A549 (cell line): ENCODE data around the gene SLC17A7. TPM values are rescaled to one million over a fixed set of nuclear protein-coding genes. Genes with fewer than 3 reads are reported as not detected.

Experiments used
- ATAC-seq, 2 experiments: fragments of 200-7000 bp in 1 of 2; fragments of >200 bp in 1 of 2; cut with Nextera tagmentation in 1 of 2; cut with Tn5 transposase in 1 of 2; 3 replicates each; pipeline versions ENCODE4 v1.8.0 to v1.9.1; 2018 to 2020; ENCODE audit warnings: mild to moderate bottlenecking in 1 of 2, moderate library complexity in 1 of 2
- CTCF ChIA-PET: fragments of 300-600 bp; sonication (Branson Sonifier 250); formaldehyde crosslinking; extraction: SDS; loops from one replicate; lab custom pipeline; 2021; ENCODE audit warnings: antibody characterized with exemption, inconsistent platforms; lab: Yijun Ruan, JAX
- POLR2A ChIA-PET: fragments of 350-600 bp; formaldehyde crosslinking; extraction: SDS; loops from one replicate; lab custom pipeline; 2021; ENCODE audit warnings: antibody characterized with exemption, inconsistent platforms; lab: Yijun Ruan, JAX
- DNase-seq, 2 experiments: peaks; one replicate each; pipeline versions ENCODE4 v3.0.0 to v3.0.0-alpha.2; 2011 to 2016; ENCODE audit warnings: low read depth in 1 of 2, low spot score in 1 of 2
- FAIRE-seq: peaks from 2 replicates; lab custom pipeline; 2011; peaks lifted over from hg19 to GRCh38; lab: Jason Lieb, UNC
- H3K27ac ChIP-seq, 2 experiments: fragments of >200 bp; sonication (Bioruptor Twin); formaldehyde crosslinking; 3 replicates each; pipeline ENCODE4 v1.5.1; 2016 to 2017
- H3K4me1 ChIP-seq: fragments of >200 bp; sonication (Bioruptor Twin); formaldehyde crosslinking; 3 replicates; pipeline ENCODE4 v1.6.1; 2016
- H3K4me2 ChIP-seq: fragments of >200 bp; sonication (Bioruptor Twin); formaldehyde crosslinking; 3 replicates; pipeline ENCODE4 v1.6.1; 2016
- H3K4me3 ChIP-seq: fragments of >200 bp; sonication (Bioruptor Twin); formaldehyde crosslinking; 3 replicates; pipeline ENCODE4 v1.5.1; 2016
- H3K9me3 ChIP-seq: fragments of >200 bp; sonication (Bioruptor Twin); formaldehyde crosslinking; 3 replicates; pipeline ENCODE4 v1.6.1; 2016
- BCL3 ChIP-seq: fragments of >200 bp; sonication (Bioruptor Twin); formaldehyde crosslinking; IDR thresholded peaks from 3 replicates; pipeline ENCODE4 v1.6.1; 2016
- CBX2 ChIP-seq: fragments of 200-600 bp; sonication (generic); IDR thresholded peaks from 2 replicates; pipeline ENCODE4 v1.6.1; 2016; ENCODE audit warnings: low read depth, mild to moderate bottlenecking, borderline replicate concordance
- CHD2 ChIP-seq: fragments of 150-350 bp; IDR thresholded peaks from 2 replicates; pipeline ENCODE4 v1.6.1; 2014; ENCODE audit warnings: low read length; ENCODE audit not compliant: partially characterized antibody
- EHMT2 ChIP-seq: fragments of 200-600 bp; sonication (generic); IDR thresholded peaks from 2 replicates; pipeline ENCODE4 v1.6.1; 2016; ENCODE audit warnings: antibody characterized with exemption, low read depth, mild to moderate bottlenecking, moderate library complexity
- ELK1 ChIP-seq: fragments of 150-350 bp; IDR thresholded peaks from 2 replicates; pipeline ENCODE4 v1.6.1; 2014; ENCODE audit warnings: low read depth, mild to moderate bottlenecking, low read length
- EP300 ChIP-seq, 2 experiments: fragments of >200 bp; sonication (Bioruptor Twin); formaldehyde crosslinking; IDR thresholded peaks; 2 replicates in 1 of 2; 3 replicates in 1 of 2; pipeline ENCODE4 v1.6.1; 2016 to 2017
- FOSB ChIP-seq: fragments of 250-450 bp; sonication (Bioruptor Pico); IDR thresholded peaks from 2 replicates; pipeline ENCODE4 v1.5.0; 2020; ENCODE audit warnings: mild to moderate bottlenecking, moderate library complexity
- FOXS1 ChIP-seq: fragments of 250-450 bp; sonication (Bioruptor Pico); IDR thresholded peaks from 2 replicates; pipeline ENCODE4 v1.5.0; 2020; ENCODE audit warnings: mild to moderate bottlenecking, moderate library complexity
- GATA3 ChIP-seq: IDR thresholded peaks from 2 replicates; pipeline ENCODE4 v1.6.1; 2012; ENCODE audit warnings: borderline replicate concordance
- HDAC2 ChIP-seq: fragments of 200-600 bp; sonication (generic); IDR thresholded peaks from 2 replicates; pipeline ENCODE4 v1.6.1; 2016
- HMGXB4 ChIP-seq: fragments of 250-450 bp; sonication (Bioruptor Pico); IDR thresholded peaks from 2 replicates; pipeline ENCODE4 v1.5.0; 2021; ENCODE audit warnings: mild to moderate bottlenecking, moderate library complexity, borderline replicate concordance
- HOXB5 ChIP-seq: fragments of 250-450 bp; sonication (Bioruptor Pico); IDR thresholded peaks from 2 replicates; pipeline ENCODE4 v1.5.0; 2020; ENCODE audit warnings: mild to moderate bottlenecking, moderate library complexity
- NPAS2 ChIP-seq: fragments of 250-450 bp; sonication (Bioruptor Pico); IDR thresholded peaks from 2 replicates; pipeline ENCODE4 v1.8.0; 2022; ENCODE audit warnings: mild to moderate bottlenecking, moderate library complexity, borderline replicate concordance
- NR3C1 ChIP-seq: fragments of >200 bp; sonication (Bioruptor Twin); formaldehyde crosslinking; IDR thresholded peaks from 3 replicates; pipeline ENCODE4 v1.6.1; 2017
- PBX3 ChIP-seq: IDR thresholded peaks from 2 replicates; pipeline ENCODE4 v1.6.1; 2012
- PHF8 ChIP-seq: fragments of 200-600 bp; sonication (generic); IDR thresholded peaks from 2 replicates; pipeline ENCODE4 v1.6.1; 2016; ENCODE audit warnings: low read depth, mild to moderate bottlenecking, antibody characterized with exemption, moderate library complexity, borderline replicate concordance
- POLR2A ChIP-seq: IDR thresholded peaks from 2 replicates; pipeline ENCODE4 v1.6.1; 2012; ENCODE audit warnings: mild to moderate bottlenecking, low read length
- POLR2AphosphoS2 ChIP-seq: conservative IDR thresholded peaks from 2 replicates; pipeline ENCODE4 v1.6.1; 2012; ENCODE audit warnings: low read length, improper control_type of control experiment, inconsistent platforms
- RAD21 ChIP-seq, 2 experiments: fragments of >200 bp in 1 of 2; sonication (Bioruptor Twin) in 1 of 2; formaldehyde crosslinking in 1 of 2; IDR thresholded peaks in 1 of 2; conservative IDR thresholded peaks in 1 of 2; 2 replicates in 1 of 2; 3 replicates in 1 of 2; pipeline ENCODE4 v1.6.1; 2012 to 2018; ENCODE audit warnings: inconsistent platforms in 1 of 2
- RARB ChIP-seq: fragments of 250-450 bp; sonication (Bioruptor Pico); IDR thresholded peaks from 2 replicates; pipeline ENCODE4 v1.8.0; 2021; ENCODE audit warnings: mild to moderate bottlenecking, moderate library complexity
- RCOR1 ChIP-seq: fragments of 150-350 bp; IDR thresholded peaks from 2 replicates; pipeline ENCODE4 v1.6.1; 2014; ENCODE audit warnings: antibody characterized with exemption, low read length, low read depth
- SMC3 ChIP-seq: fragments of >200 bp; sonication (Bioruptor Twin); formaldehyde crosslinking; IDR thresholded peaks from 3 replicates; pipeline ENCODE4 v1.6.1; 2018; ENCODE audit warnings: inconsistent platforms
- ZFP36 ChIP-seq: fragments of 450-650 bp; IDR thresholded peaks from 2 replicates; pipeline ENCODE4 v1.6.1; 2014; ENCODE audit warnings: borderline replicate concordance; ENCODE audit not compliant: partially characterized antibody
- WGBS: methylation state at CpG from one replicate; pipeline ENCODE4 v1.1.6; 2017; ENCODE audit errors: missing lambda C conversion rate; 5-methylcytosine and 5-hydroxymethylcytosine counted together
- polyA plus RNA-seq, 4 experiments: library from polyadenylated mRNA; depleted of rRNA in 3 of 4; stranded (reverse); fragments of >200 nt; fragmentation: RNase III in 1 of 4; extraction: RNeasy Plus Mini Kit Qiagen cat#74134 plus additional on column Dnase treatment in 1 of 4; gene quantifications; 2 replicates in 3 of 4; 3 replicates in 1 of 4; pipeline ENCODE4 v1.2.3, GENCODE V29; 2011 to 2017

SLC17A7 gene
- polyA plus RNA-seq, 2 of the 4 experiments (the other 2 are of a cell fraction) = 0.39 to 0.48 TPM

- Histone ChIP-seq H3K27ac (no peak overlapping the region), H3K4me1 (peaks cover 3% of the 10 kb centered on the region; the same call in 2 of the 3 replicates), H3K9me3 (no peaks in the 10 kb centered on the region; the same call in 2 of the 3 replicates), H3K4me2 (no peak overlapping the region), H3K4me3 (no peak overlapping the region)
- TF ChIP-seq PBX3 (no peak), BCL3 (no peak), NR3C1 (no peak), POLR2A (no peak), HOXB5 (CRISPR knock-in tag) (no peak), NPAS2 (CRISPR knock-in tag) (no peak), POLR2AphosphoS2 (no peak), HDAC2 (no peak), FOSB (CRISPR knock-in tag) (no peak), CBX2 (no peak), RAD21 (conservative IDR thresholded peaks at IDR 0.05 in 1 of 2, IDR thresholded peaks at IDR 0.05 in 1 of 2) (no peak), ZFP36 (no peak), SMC3 (no peak), HMGXB4 (no peak)
- 68% methylated on average over 30 of the region's 31 CpGs for WGBS
- FAIRE-seq (no peak), ATAC-seq (no peak), DNase-seq (no peak)
- POLR2A ChIA-PET = interaction anchor here (0.6 kb wide), 1 partner anchor 9 kb away, joined by 6 read pairs; no protein-coding TSS in a partner anchor
- CTCF ChIA-PET = interaction anchor here (1.0 to 4.2 kb wide), 7 partner anchors 8 to 42 kb away, joined by 3 to 30 read pairs (median 4); partner anchors contain the start of gene GFY
Measured at GRCh38 chr19:49433240-49433901, 8.0 kb downstream of the SLC17A7 start.

- no peaks in the 10 kb centered on the region; the same call in 2 of the 3 replicates for H3K9me3 ChIP-seq
- H3K27ac ChIP-seq = no peak overlapping the region
- TF ChIP-seq POLR2AphosphoS2 = no peak
- TF ChIP-seq RARB (CRISPR knock-in tag) = no peak
- TF ChIP-seq FOSB (CRISPR knock-in tag) = no peak
- no peak for TF ChIP-seq ELK1
- TF ChIP-seq HDAC2 = no peak
- TF ChIP-seq EHMT2 = no peak
- no peak for TF ChIP-seq PHF8
- no peak for TF ChIP-seq EP300 (IDR thresholded peaks at IDR 0.05)
- no peak for TF ChIP-seq HMGXB4
- TF ChIP-seq GATA3 = no peak
- no peak for TF ChIP-seq FOXS1
- TF ChIP-seq CHD2 = no peak
- no peak for TF ChIP-seq NR3C1
- TF ChIP-seq RCOR1 = no peak
- peaks cover 11% of the 10 kb centered on the region for H3K4me1 ChIP-seq
- no peak for ATAC-seq
- no peak for DNase-seq
- H3K4me2 ChIP-seq = no peak overlapping the region
- FAIRE-seq = no peak
- ChIA-PET CTCF (interaction anchor here (0.7 to 13.8 kb wide), 11 partner anchors 8 to 234 kb away, joined by 3 to 141 read pairs (median 6); partner anchors contain the start of gene GFY), POLR2A (no interaction called here)
- no peak overlapping the region for H3K4me3 ChIP-seq
- 71% methylated on average over 59 of the region's 63 CpGs for WGBS
Measured at GRCh38 chr19:49432141-49433073, 8.9 kb downstream of the SLC17A7 start.
